ENCODE data around the gene GPA33. TPM values are rescaled to one million over a fixed set of nuclear protein-coding genes. Genes with fewer than 3 reads are reported as not detected.

The GPA33 gene
- total and polyA plus RNA-seq, 9 of the 15 experiments (the other 6 are each of a cell fraction or from before 2014, with no cell fraction given), result 0.13 TPM; not detected in 8

GRCh38 chr1:167114725-167115124 is 24.5 kb upstream of the GPA33 start:
- Histone ChIP-seq H2AFZ (ENCODE audit: low read depth, low read length) (no peak overlapping the region), H3K27ac (ENCODE audit: extremely low read depth, low read depth, low read length) (no peak overlapping the region), H3K4me1 (replicated peaks in 1 of 2; ENCODE audit: control insufficient read depth in 2 of 2, insufficient read depth in 2 of 2, low read length in 2 of 2) (no peaks in the 10 kb centered on the region), H3K9ac (ENCODE audit: insufficient read depth in 1 of 2, low read depth in 2 of 2, low read length in 2 of 2) (no peak overlapping the region), H3K9me3 (replicated peaks; ENCODE audit: control insufficient read depth, insufficient read depth, low read depth, low read length) (no peaks in the 10 kb centered on the region), H4K20me1 (replicated peaks; ENCODE audit: control insufficient read depth, insufficient read depth, low read length) (no peaks in the 10 kb centered on the region), H3K27me3 (ENCODE audit: control insufficient read depth in 2 of 2, insufficient read depth in 2 of 2, low read length in 2 of 2) (peaks cover 20 to 37% of the 10 kb centered on the region in 2 experiments), H3K36me3 (ENCODE audit: control insufficient read depth, insufficient read depth, low read length) (no peaks in the 10 kb centered on the region), H3K79me2 (ENCODE audit: control insufficient read depth, insufficient read depth, low read length) (no peaks in the 10 kb centered on the region), H3K4me2 (ENCODE audit: insufficient read depth, low read length) (no peak overlapping the region), H3K9me1 (ENCODE audit: control insufficient read depth, insufficient read depth, low read length) (no peaks in the 10 kb centered on the region), H3K4me3 (no peak overlapping the region)
- ATAC-seq (no peak), DNase-seq (ENCODE audit: extremely low read depth in 1 of 4, low spot score in 3 of 4) (no peak), FAIRE-seq (no peak)
- POLR2A ChIA-PET, result no interaction called here
- in situ Hi-C loops (cut with MboI), result no loop called here
- TF ChIP-seq TCF7L2 (IDR thresholded peaks at IDR 0.05; ENCODE audit: low read depth, low read length) (no peak), ZNF41 (CRISPR knock-in tag; conservative IDR thresholded peaks at IDR 0.05) (no peak)
- intact Hi-C loops (cut with micrococcal nuclease), result no loop called here
- CTCF ChIA-PET (ENCODE audit: low intra/inter-chr PET ratio), result no interaction called here
- no TSS peak for BruUV-seq (replicated peaks)

- Histone ChIP-seq H3K9me3 (replicated peaks; ENCODE audit: control insufficient read depth, insufficient read depth, low read depth, low read length) (no peaks in the 10 kb centered on the region), H2AFZ (ENCODE audit: low read depth, low read length) (no peak overlapping the region), H3K79me2 (ENCODE audit: control insufficient read depth, insufficient read depth, low read length) (no peaks in the 10 kb centered on the region), H4K20me1 (replicated peaks; ENCODE audit: control insufficient read depth, insufficient read depth, low read length) (no peaks in the 10 kb centered on the region), H3K27me3 (ENCODE audit: control insufficient read depth in 2 of 2, insufficient read depth in 2 of 2, low read length in 2 of 2) (peaks cover 2 to 24% of the 10 kb centered on the region in 2 experiments; a peak in 4 of 5 replicates), H3K4me2 (ENCODE audit: insufficient read depth, low read length) (no peak overlapping the region), H3K9ac (ENCODE audit: insufficient read depth in 1 of 2, low read depth in 2 of 2, low read length in 2 of 2) (no peak overlapping the region), H3K4me3 (no peak overlapping the region), H3K36me3 (ENCODE audit: control insufficient read depth, insufficient read depth, low read length) (no peaks in the 10 kb centered on the region), H3K27ac (ENCODE audit: extremely low read depth, low read depth, low read length) (no peak overlapping the region), H3K4me1 (replicated peaks in 1 of 2; ENCODE audit: control insufficient read depth in 2 of 2, insufficient read depth in 2 of 2, low read length in 2 of 2) (no peaks in the 10 kb centered on the region), H3K9me1 (ENCODE audit: control insufficient read depth, insufficient read depth, low read length) (no peaks in the 10 kb centered on the region)
- POLR2A ChIA-PET, result interaction anchor here (0.5 kb wide), 1 partner anchor 10 kb away, joined by 3 read pairs; no protein-coding TSS in a partner anchor
- ATAC-seq (no peak), FAIRE-seq (no peak), DNase-seq (ENCODE audit: extremely low read depth in 1 of 4, low spot score in 3 of 4) (no peak)
- intact Hi-C loops (cut with micrococcal nuclease) (no loop called here), in situ Hi-C loops (cut with MboI) (no loop called here)
- TF ChIP-seq ATF6 (CRISPR knock-in tag; IDR thresholded peaks at IDR 0.05) (no peak), MYBL2 (IDR thresholded peaks at IDR 0.05; ENCODE audit: low read depth) (no peak), MYBL2 (CRISPR knock-in tag; IDR thresholded peaks at IDR 0.05; ENCODE audit: borderline replicate concordance) (no peak), TCF7 (IDR thresholded peaks at IDR 0.05; ENCODE audit: borderline replicate concordance) (no peak), HDAC1 (IDR thresholded peaks at IDR 0.05) (no peak), BRD9 (IDR thresholded peaks at IDR 0.05; ENCODE audit: low read depth, partially characterized antibody) (no peak)
- no TSS peak for BruUV-seq (replicated peaks)
- CTCF ChIA-PET (ENCODE audit: low intra/inter-chr PET ratio), result no interaction called here
- WGBS (ENCODE audit: insufficient coverage, low coverage, missing lambda C conversion rate), result 0% methylated on average over 4 of the region's 4 CpGs
These were observed 21.9 kb upstream of the GPA33 start for GRCh38 chr1:167111868-167112709.
